NT2/D1 (cell line): ENCODE results near the gene TTLL8.

Experiments
- SUZ12 ChIP-seq: IDR thresholded peaks from 2 replicates; pipeline ENCODE4 v1.6.1; 2011; ENCODE audit not compliant: insufficient read length, insufficient read depth; ENCODE audit errors: extremely low read depth
- YY1 ChIP-seq: IDR thresholded peaks from 2 replicates; pipeline ENCODE4 v1.6.1; 2011; ENCODE audit not compliant: insufficient read length, insufficient read depth
- ZNF274 ChIP-seq: IDR thresholded peaks from 2 replicates; pipeline ENCODE4 v1.6.1; 2011; ENCODE audit warnings: mild to moderate bottlenecking, low read depth, low read length

GRCh38 chr22:50017701-50018224 is 40.3 kb downstream of the TTLL8 start:
- TF ChIP-seq YY1 (no peak), ZNF274 (no peak), SUZ12 (no peak)
